ENCODE data around the gene AOPEP. TPM values are rescaled to one million over a fixed set of nuclear protein-coding genes. Genes with fewer than 3 reads are reported as not detected.

Gene AOPEP
- total RNA-seq, 2 experiments from 2014 or later: 10.7 to 12.2 TPM

- Mint-ChIP-seq H3K27ac (no peak overlapping the region), H3K4me3 (no peak overlapping the region), H3K27me3 (no peaks in the 10 kb centered on the region), H3K4me1 (ENCODE audit: low read depth) (peaks cover 18% of the 10 kb centered on the region), H3K36me3 (peaks cover 10% of the 10 kb centered on the region), H3K9me3 (no peaks in the 10 kb centered on the region)
- POLR2A ChIA-PET: no interaction called here
- CTCF ChIA-PET: interaction anchor here (0.7 to 1.2 kb wide), 4 partner anchors 10 to 833 kb away, joined by 3 to 4 read pairs (median 3); no protein-coding TSS in a partner anchor
- peak; percentile 25 for DNase-seq
- intact Hi-C loops (cut with micrococcal nuclease): loop anchor here (2.0 kb wide), 1 partner anchor 31 kb away; no protein-coding TSS in a partner anchor
Observed at GRCh38 chr9:94772144-94772543, 45.6 kb downstream of the AOPEP start.

- Mint-ChIP-seq H3K9me3 (no peaks in the 10 kb centered on the region), H3K27me3 (no peaks in the 10 kb centered on the region), H3K36me3 (peaks cover 8% of the 10 kb centered on the region), H3K4me3 (no peak overlapping the region), H3K4me1 (ENCODE audit: low read depth) (peaks cover 13% of the 10 kb centered on the region), H3K27ac (no peak overlapping the region)
- no peak for DNase-seq
- intact Hi-C loops (cut with micrococcal nuclease): loop anchor here (2.0 kb wide), 1 partner anchor 30 kb away; no protein-coding TSS in a partner anchor
- POLR2A ChIA-PET: no interaction called here
- CTCF ChIA-PET: interaction anchor here (0.7 to 1.2 kb wide), 4 partner anchors 9 to 832 kb away, joined by 3 to 4 read pairs (median 3); no protein-coding TSS in a partner anchor
Observed at GRCh38 chr9:94772639-94773303, 46.3 kb downstream of the AOPEP start.

- Mint-ChIP-seq H3K27ac (no peak overlapping the region), H3K4me3 (no peak overlapping the region), H3K36me3 (peaks cover 8% of the 10 kb centered on the region), H3K4me1 (ENCODE audit: low read depth) (peaks cover 11% of the 10 kb centered on the region), H3K27me3 (no peaks in the 10 kb centered on the region), H3K9me3 (no peaks in the 10 kb centered on the region)
- intact Hi-C loops (cut with micrococcal nuclease): loop anchor here (2.0 kb wide), 1 partner anchor 29 kb away; no protein-coding TSS in a partner anchor
- ChIA-PET POLR2A (no interaction called here), CTCF (no interaction called here)
- DNase-seq: no peak
Observed at GRCh38 chr9:94773655-94774054, 47.2 kb downstream of the AOPEP start.

- CTCF ChIA-PET: no interaction called here
- H3K36me3 Mint-ChIP-seq: peaks cover 5% of the 10 kb centered on the region
- POLR2A ChIA-PET: no interaction called here
Observed at GRCh38 chr9:94778013-94778412, 51.5 kb downstream of the AOPEP start.

GRCh38 chr9:94779031-94779430, 52.5 kb downstream of the AOPEP start:
- H3K27ac Mint-ChIP-seq: no peak overlapping the region
- intact Hi-C loops (cut with micrococcal nuclease): no loop called here
- POLR2A ChIA-PET: no interaction called here
- no peaks in the 10 kb centered on the region for H3K27me3 Mint-ChIP-seq
- CTCF ChIA-PET: no interaction called here
- DNase-seq: no peak
- H3K9me3 Mint-ChIP-seq: no peaks in the 10 kb centered on the region
- H3K4me1 Mint-ChIP-seq (ENCODE audit: low read depth): peaks cover 8% of the 10 kb centered on the region
- no peak overlapping the region for H3K4me3 Mint-ChIP-seq
- H3K36me3 Mint-ChIP-seq: no peaks in the 10 kb centered on the region

More at GRCh38 chr9:94778013-94778412, 51.5 kb downstream of the AOPEP start:
- H3K27ac Mint-ChIP-seq: no peak overlapping the region
- intact Hi-C loops (cut with micrococcal nuclease): no loop called here
- no peaks in the 10 kb centered on the region for H3K27me3 Mint-ChIP-seq
- H3K4me3 Mint-ChIP-seq: no peak overlapping the region
- peaks cover 8% of the 10 kb centered on the region for H3K4me1 Mint-ChIP-seq (ENCODE audit: low read depth)
- DNase-seq: no peak
- H3K9me3 Mint-ChIP-seq: no peaks in the 10 kb centered on the region

- DNase-seq: no peak
- no peaks in the 10 kb centered on the region for H3K27me3 Mint-ChIP-seq
- H3K9me3 Mint-ChIP-seq: no peaks in the 10 kb centered on the region
- ChIA-PET CTCF (interaction anchor here (0.6 to 7.3 kb wide), 3 partner anchors 348 to 1196 kb away, joined by 3 to 147 read pairs (median 4); no protein-coding TSS in a partner anchor), POLR2A (no interaction called here)
- no peak overlapping the region for H3K4me3 Mint-ChIP-seq
- H3K4me1 Mint-ChIP-seq (ENCODE audit: low read depth): peaks cover 8% of the 10 kb centered on the region
- intact Hi-C loops (cut with micrococcal nuclease): loop anchor here (5.0 kb wide), 1 partner anchor 83 kb away; no protein-coding TSS in a partner anchor
- H3K36me3 Mint-ChIP-seq: no peaks in the 10 kb centered on the region
- H3K27ac Mint-ChIP-seq: no peak overlapping the region
Observed at GRCh38 chr9:94779693-94780290, 53.3 kb downstream of the AOPEP start.

GRCh38 chr9:94780516-94780950, 54.0 kb downstream of the AOPEP start:
- Mint-ChIP-seq H3K4me1 (ENCODE audit: low read depth) (peaks cover 8% of the 10 kb centered on the region), H3K27me3 (no peaks in the 10 kb centered on the region), H3K27ac (peak overlapping the region; percentile 50), H3K36me3 (no peaks in the 10 kb centered on the region), H3K9me3 (no peaks in the 10 kb centered on the region), H3K4me3 (no peak overlapping the region)
- ChIA-PET POLR2A (interaction anchor here (0.8 to 0.9 kb wide), 3 partner anchors 80 to 350 kb away, joined by 3 read pairs; no protein-coding TSS in a partner anchor), CTCF (interaction anchor here (0.6 to 7.3 kb wide), 4 partner anchors 348 to 1195 kb away, joined by 3 to 147 read pairs (median 4); no protein-coding TSS in a partner anchor)
- peak; percentile 74 for DNase-seq
- intact Hi-C loops (cut with micrococcal nuclease): loop anchor here (5.0 kb wide), 1 partner anchor 82 kb away; no protein-coding TSS in a partner anchor

GRCh38 chr9:94782355-94783101, 56.0 kb downstream of the AOPEP start:
- Mint-ChIP-seq H3K4me3 (no peak overlapping the region), H3K4me1 (ENCODE audit: low read depth) (peaks cover 14% of the 10 kb centered on the region), H3K27me3 (no peaks in the 10 kb centered on the region), H3K36me3 (no peaks in the 10 kb centered on the region), H3K9me3 (no peaks in the 10 kb centered on the region), H3K27ac (no peak overlapping the region)
- DNase-seq: no peak
- ChIA-PET CTCF (interaction anchor here (0.8 to 7.3 kb wide), 12 partner anchors 11 to 1435 kb away, joined by 3 to 147 read pairs (median 4); no protein-coding TSS in a partner anchor), POLR2A (interaction anchor here (1.0 kb wide), 1 partner anchor 56 kb away, joined by 5 read pairs; the partner anchor contains the start of gene AOPEP)
- intact Hi-C loops (cut with micrococcal nuclease): loop anchor here (1.0 to 5.0 kb wide), 3 partner anchors 80 to 349 kb away; no protein-coding TSS in a partner anchor

GRCh38 chr9:94783102-94783682, 56.7 kb downstream of the AOPEP start:
- H3K9me3 Mint-ChIP-seq: no peaks in the 10 kb centered on the region
- POLR2A ChIA-PET: no interaction called here
- peaks cover 14% of the 10 kb centered on the region for H3K4me1 Mint-ChIP-seq (ENCODE audit: low read depth)
- CTCF ChIA-PET: interaction anchor here (0.6 to 7.3 kb wide), 13 partner anchors 10 to 1435 kb away, joined by 3 to 147 read pairs (median 3); no protein-coding TSS in a partner anchor
- H3K27me3 Mint-ChIP-seq: no peaks in the 10 kb centered on the region
- no peak overlapping the region for H3K27ac Mint-ChIP-seq
- H3K36me3 Mint-ChIP-seq: no peaks in the 10 kb centered on the region
- intact Hi-C loops (cut with micrococcal nuclease): loop anchor here (1.0 to 5.0 kb wide), 3 partner anchors 79 to 348 kb away; no protein-coding TSS in a partner anchor
- no peak overlapping the region for H3K4me3 Mint-ChIP-seq
- peak; percentile 53 for DNase-seq

GRCh38 chr9:94783928-94784327, 57.4 kb downstream of the AOPEP start:
- DNase-seq: no peak
- intact Hi-C loops (cut with micrococcal nuclease): loop anchor here (1.0 to 5.0 kb wide), 3 partner anchors 78 to 347 kb away; no protein-coding TSS in a partner anchor
- H3K4me3 Mint-ChIP-seq: no peak overlapping the region
- no peaks in the 10 kb centered on the region for H3K27me3 Mint-ChIP-seq
- peaks cover 14% of the 10 kb centered on the region for H3K4me1 Mint-ChIP-seq (ENCODE audit: low read depth)
- CTCF ChIA-PET: interaction anchor here (0.6 to 7.3 kb wide), 10 partner anchors 11 to 1434 kb away, joined by 3 to 147 read pairs (median 4); no protein-coding TSS in a partner anchor
- no peaks in the 10 kb centered on the region for H3K9me3 Mint-ChIP-seq
- POLR2A ChIA-PET: no interaction called here
- H3K27ac Mint-ChIP-seq: no peak overlapping the region
- H3K36me3 Mint-ChIP-seq: no peaks in the 10 kb centered on the region

Measured in activated CD4-positive, alpha-beta memory T cell treated with anti-CD3 and anti-CD28 coated beads for 36 hours (primary cell).